Vagina (tissue), 2 donors: ENCODE data around the gene PHB1.

Experiments
- POLR2A ChIP-seq, 2 donors: fragments of 450-650 bp; IDR thresholded peaks; one replicate each; pipeline ENCODE4 v1.6.1; 2017; ENCODE audit warnings: antibody characterized with exemption in 2 of 2, mild to moderate bottlenecking in 2 of 2, moderate library complexity in 2 of 2
- POLR2AphosphoS5 ChIP-seq, 2 donors: sonication (generic); formaldehyde crosslinking; IDR thresholded peaks; one replicate each; pipeline ENCODE4 v1.9.0; 2017; ENCODE audit warnings: antibody characterized with exemption in 2 of 2, mild to moderate bottlenecking in 2 of 2, low read depth in 1 of 2; ENCODE audit not compliant: insufficient read depth in 1 of 2
- TF ChIP-seq, protein P1 (sequence below), 3 experiments: fragments of 450-650 bp in 2 of 3; fragments of 200-600 bp in 1 of 3; sonication (generic) in 1 of 3; IDR thresholded peaks; one replicate each; pipeline ENCODE4 v1.5.1; 2017 to 2019; ENCODE audit warnings: antibody characterized with exemption in 3 of 3, mild to moderate bottlenecking in 2 of 3, moderate library complexity in 2 of 3

DNA sequence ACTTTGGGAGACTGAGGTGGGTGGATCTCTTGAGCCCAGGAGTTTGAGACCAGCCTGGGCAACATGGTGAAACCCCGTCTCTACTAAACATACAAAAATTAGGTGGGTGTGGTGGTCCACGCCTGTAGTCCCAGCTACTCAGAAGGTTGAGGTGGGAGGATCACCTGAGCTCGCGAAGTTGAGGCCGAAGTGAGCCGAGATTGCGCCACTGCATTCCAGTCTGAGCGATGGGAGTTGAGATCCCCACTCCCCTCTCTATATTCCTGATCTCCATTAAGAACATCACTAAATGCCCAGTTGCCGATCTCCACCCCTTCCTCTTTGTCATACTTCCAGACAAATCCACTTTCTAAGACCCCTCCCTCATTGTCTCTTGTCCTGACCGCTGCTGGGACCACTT, 28.3 kb downstream of the PHB1 start:
- TF ChIP-seq POLR2AphosphoS5 (IDR thresholded peaks at IDR 0.05; ENCODE audit: insufficient read depth in 1 of 2, low read depth in 1 of 2) = no peak
- TF ChIP-seq, protein P1, sequence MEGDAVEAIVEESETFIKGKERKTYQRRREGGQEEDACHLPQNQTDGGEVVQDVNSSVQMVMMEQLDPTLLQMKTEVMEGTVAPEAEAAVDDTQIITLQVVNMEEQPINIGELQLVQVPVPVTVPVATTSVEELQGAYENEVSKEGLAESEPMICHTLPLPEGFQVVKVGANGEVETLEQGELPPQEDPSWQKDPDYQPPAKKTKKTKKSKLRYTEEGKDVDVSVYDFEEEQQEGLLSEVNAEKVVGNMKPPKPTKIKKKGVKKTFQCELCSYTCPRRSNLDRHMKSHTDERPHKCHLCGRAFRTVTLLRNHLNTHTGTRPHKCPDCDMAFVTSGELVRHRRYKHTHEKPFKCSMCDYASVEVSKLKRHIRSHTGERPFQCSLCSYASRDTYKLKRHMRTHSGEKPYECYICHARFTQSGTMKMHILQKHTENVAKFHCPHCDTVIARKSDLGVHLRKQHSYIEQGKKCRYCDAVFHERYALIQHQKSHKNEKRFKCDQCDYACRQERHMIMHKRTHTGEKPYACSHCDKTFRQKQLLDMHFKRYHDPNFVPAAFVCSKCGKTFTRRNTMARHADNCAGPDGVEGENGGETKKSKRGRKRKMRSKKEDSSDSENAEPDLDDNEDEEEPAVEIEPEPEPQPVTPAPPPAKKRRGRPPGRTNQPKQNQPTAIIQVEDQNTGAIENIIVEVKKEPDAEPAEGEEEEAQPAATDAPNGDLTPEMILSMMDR (IDR thresholded peaks at IDR 0.05) = no peak
- TF ChIP-seq POLR2A (IDR thresholded peaks at IDR 0.05) = no peak
